ENCODE measurements around the gene RBM7.

RBM7 gene

DNA sequence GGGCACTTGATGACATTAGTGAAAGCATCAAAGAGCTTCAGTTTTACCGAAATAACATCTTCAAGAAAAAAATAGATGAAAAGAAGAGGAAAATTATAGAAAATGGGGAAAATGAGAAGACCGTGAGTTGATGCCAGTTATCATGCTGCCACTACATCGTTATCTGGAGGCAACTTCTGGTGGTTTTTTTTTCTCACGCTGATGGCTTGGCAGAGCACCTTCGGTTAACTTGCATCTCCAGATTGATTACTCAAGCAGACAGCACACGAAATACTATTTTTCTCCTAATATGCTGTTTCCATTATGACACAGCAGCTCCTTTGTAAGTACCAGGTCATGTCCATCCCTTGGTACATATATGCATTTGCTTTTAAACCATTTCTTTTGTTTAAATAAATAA lies 49.4 kb downstream of the RBM7 start:
- DNase-seq = no peak

GRCh38 chr11:114452399-114452798 lies 51.9 kb downstream of the RBM7 start:
- no peak for DNase-seq
